ENCODE measurements around the gene CRX. TPM values are rescaled to one million over a fixed set of nuclear protein-coding genes. Genes with fewer than 3 reads are reported as not detected.
"Not testable (repeated sequence)": the region's sequence is repeated elsewhere in the genome, so short reads cannot be mapped to it uniquely, and the experiment has no call there.

CRX gene
- total RNA-seq, 4 donors from 2014 or later: not detected

DNA sequence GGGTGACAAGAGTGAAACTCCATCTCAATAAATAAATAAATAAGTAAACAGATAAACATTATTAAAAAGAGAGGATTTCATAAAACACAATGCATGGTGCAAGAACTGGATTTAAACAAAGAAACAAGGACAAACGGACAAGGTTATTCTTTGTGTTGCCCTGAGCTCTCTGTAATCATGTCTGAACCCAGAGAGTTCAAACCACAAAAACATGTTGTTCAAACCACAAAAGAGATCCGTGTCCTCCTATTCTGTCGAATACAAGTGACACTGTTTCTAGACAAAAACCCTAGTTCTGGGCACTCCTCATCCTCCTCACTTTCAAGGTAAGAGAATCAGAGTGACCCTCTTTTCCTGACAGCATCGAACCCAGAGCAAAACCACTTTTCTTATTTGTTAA is 32.7 kb downstream of the CRX start:
- DNase-seq: no peak
- H3K4me1 ChIP-seq: no peaks in the 10 kb centered on the region
- H3K36me3 ChIP-seq: no peaks in the 10 kb centered on the region
- no peak for TF ChIP-seq POLR2A (IDR thresholded peaks at IDR 0.05)
- TF ChIP-seq, protein P1, sequence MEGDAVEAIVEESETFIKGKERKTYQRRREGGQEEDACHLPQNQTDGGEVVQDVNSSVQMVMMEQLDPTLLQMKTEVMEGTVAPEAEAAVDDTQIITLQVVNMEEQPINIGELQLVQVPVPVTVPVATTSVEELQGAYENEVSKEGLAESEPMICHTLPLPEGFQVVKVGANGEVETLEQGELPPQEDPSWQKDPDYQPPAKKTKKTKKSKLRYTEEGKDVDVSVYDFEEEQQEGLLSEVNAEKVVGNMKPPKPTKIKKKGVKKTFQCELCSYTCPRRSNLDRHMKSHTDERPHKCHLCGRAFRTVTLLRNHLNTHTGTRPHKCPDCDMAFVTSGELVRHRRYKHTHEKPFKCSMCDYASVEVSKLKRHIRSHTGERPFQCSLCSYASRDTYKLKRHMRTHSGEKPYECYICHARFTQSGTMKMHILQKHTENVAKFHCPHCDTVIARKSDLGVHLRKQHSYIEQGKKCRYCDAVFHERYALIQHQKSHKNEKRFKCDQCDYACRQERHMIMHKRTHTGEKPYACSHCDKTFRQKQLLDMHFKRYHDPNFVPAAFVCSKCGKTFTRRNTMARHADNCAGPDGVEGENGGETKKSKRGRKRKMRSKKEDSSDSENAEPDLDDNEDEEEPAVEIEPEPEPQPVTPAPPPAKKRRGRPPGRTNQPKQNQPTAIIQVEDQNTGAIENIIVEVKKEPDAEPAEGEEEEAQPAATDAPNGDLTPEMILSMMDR (IDR thresholded peaks at IDR 0.05): no peak
- H3K4me3 ChIP-seq: no peak overlapping the region
- H3K27ac ChIP-seq: no peak overlapping the region
- intact Hi-C loops (cut with DNase I; ENCODE audit: low total_unique reads): no loop called here
- no peaks in the 10 kb centered on the region for H3K9me3 ChIP-seq
- H3K27me3 ChIP-seq: peaks cover 0 to 3% of the 10 kb centered on the region in 2 donors

DNA sequence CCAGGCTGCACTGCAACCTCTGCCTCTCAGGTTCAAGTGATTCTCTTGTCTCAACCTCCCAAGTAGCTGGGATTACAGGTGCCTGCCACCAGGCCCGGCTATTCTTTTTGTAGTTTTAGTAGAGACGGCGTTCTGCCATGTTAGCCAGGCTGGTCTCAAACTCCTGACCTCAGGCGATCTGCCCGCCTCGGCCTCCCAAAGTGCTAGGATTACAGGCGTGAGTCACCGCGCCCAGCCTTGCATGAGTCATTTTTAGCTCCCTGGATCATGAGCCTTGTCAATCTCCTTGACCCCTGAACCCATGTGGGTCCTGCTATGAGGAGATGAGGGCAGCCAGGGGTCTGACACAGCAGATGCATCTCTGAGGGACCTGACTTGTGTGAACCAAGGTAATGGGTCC is 36.5 kb downstream of the CRX start:
- H3K4me3 ChIP-seq; H3K36me3 ChIP-seq; DNase-seq; H3K27ac ChIP-seq; H3K4me1 ChIP-seq; intact Hi-C loops (cut with DNase I; ENCODE audit: low total_unique reads); H3K27me3 ChIP-seq; H3K9me3 ChIP-seq: not testable (repeated sequence)

DNA sequence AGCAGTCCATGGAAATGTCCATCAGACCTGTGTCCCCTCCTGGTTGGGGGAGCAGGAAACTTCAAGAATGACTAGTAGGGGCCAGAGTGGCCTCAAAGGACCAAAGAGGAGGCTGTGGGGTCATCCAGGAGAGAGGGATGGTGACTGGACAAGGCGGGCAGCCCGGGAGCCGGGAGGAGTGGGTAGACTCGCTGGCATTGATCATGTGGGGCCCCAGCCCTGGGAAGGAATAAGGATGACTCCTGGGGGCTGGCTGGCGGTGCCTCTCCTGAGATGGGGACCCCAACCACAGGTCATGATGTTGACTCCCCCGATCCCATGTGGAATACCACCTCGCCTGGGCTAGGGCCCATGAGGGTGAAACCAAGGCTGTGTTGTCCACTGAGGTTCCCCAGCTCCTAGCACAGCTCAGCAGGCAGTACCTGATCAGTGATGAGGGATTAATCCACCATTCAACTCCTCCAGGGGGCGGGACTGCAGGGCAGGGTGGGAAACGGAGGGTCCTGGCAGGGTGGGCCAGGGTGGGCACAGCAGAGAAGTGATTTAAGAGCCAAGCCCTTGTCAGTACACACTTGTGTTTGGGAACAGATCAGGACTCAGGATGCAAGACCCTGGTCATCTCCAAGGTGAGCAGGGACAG is 37.0 kb downstream of the CRX start, which contains the start of gene TPRX2:
Gene TPRX2 (plus strand): TSS at position 590 of the 640 bp plus-strand sequence. CDS start 12 bp downstream, at position 602.
- H3K27ac ChIP-seq; H3K4me1 ChIP-seq; DNase-seq; H3K4me3 ChIP-seq; H3K27me3 ChIP-seq; H3K36me3 ChIP-seq; H3K9me3 ChIP-seq; intact Hi-C loops (cut with DNase I; ENCODE audit: low total_unique reads): not testable (repeated sequence)

DNA sequence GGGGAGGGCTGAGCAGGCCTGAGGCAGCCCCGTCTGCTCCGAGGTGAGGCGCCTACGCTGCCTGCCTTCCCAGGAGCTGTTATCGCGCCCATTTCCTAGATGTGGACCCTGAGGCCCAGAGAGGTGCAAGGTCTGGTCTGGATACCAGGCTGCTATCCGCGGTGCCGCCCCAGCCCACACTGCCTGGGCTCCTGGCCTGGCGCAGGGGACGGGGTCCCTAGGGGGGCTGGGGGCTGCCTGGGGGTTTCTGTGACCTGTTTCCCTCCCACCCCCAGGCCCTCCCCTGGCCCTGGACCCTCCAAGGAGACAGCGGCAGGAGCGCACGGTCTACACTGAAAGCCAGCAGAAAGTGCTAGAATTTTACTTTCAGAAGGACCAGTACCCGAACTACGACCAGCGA is 38.1 kb downstream of the CRX start:
- not testable (repeated sequence) for H3K9me3 ChIP-seq

DNA sequence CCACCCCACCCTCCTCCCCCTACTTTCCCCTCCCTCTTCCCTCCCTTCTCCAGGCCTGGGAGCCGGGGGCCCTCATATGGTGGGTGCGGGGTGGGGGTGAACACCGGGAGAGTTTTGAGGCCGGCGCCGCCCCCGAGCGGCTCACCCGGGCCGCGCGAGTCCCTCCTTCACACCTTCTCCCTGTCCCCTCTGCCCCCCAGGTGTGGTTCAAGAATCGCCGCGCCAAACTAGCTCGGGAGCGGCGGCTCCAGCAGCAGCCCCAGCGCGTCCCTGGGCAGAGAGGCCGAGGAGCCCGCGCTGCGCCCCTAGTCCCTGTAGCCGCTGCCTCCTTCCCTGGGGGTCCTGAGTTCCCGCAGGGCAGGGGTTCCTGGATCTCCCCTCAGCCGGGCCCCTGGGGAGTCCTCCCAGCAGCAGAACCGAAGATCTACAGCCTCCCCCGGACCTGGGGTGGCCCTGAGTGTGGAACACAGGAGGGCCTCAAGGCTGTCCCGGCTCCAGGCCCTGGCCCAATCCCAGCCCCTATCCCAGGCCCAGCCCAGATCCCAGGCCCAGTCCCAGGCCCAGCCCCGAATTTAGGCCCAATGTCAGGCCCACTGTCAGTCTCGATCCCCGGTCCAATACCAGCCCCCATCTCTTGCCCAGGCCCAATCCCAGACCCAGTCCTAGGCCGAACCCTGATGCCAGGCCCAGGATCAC is 39.0 kb downstream of the CRX start:
- H3K4me3 ChIP-seq: no peak overlapping the region

More for the DNA sequence above, 38.1 kb downstream of the CRX start:
- H3K27ac ChIP-seq; intact Hi-C loops (cut with DNase I; ENCODE audit: low total_unique reads); H3K4me3 ChIP-seq; H3K36me3 ChIP-seq; H3K4me1 ChIP-seq; DNase-seq; H3K27me3 ChIP-seq: not testable (repeated sequence)

DNA sequence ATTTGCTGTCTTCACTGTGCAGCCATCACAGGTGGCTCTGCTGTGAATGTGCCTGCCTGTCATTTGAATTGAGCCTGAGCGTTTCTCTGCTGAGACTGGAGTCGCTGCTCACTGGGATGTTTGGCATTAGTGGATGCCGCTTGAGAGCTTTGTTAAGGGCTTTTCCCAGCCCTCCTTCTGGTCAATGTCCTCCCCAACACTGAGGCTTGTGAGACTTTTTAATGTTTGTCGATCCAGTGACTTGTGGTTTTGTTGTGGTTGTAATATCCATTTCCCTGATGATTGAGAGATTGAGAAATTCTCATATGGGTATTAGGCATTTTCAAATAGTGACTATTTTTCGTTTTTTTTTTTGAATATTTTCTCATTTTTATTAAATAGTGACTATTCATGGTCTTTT is 39.9 kb downstream of the CRX start:
- H3K4me1 ChIP-seq: no peaks in the 10 kb centered on the region
- no peaks in the 10 kb centered on the region for H3K36me3 ChIP-seq
- H3K9me3 ChIP-seq: no peaks in the 10 kb centered on the region
- H3K27me3 ChIP-seq: no peaks in the 10 kb centered on the region
- no peak overlapping the region for H3K4me3 ChIP-seq
- intact Hi-C loops (cut with DNase I; ENCODE audit: low total_unique reads): no loop called here
- no peak for TF ChIP-seq POLR2A (IDR thresholded peaks at IDR 0.05)
- TF ChIP-seq, protein P1 (IDR thresholded peaks at IDR 0.05): no peak
- no peak for DNase-seq
- H3K27ac ChIP-seq: no peak overlapping the region

More for the DNA sequence above, 39.0 kb downstream of the CRX start:
- H3K36me3 ChIP-seq: no peaks in the 10 kb centered on the region
- H3K4me1 ChIP-seq: no peaks in the 10 kb centered on the region
- no peak for DNase-seq
- no peaks in the 10 kb centered on the region for H3K9me3 ChIP-seq
- TF ChIP-seq, protein P1 (IDR thresholded peaks at IDR 0.05): no peak
- TF ChIP-seq POLR2A (IDR thresholded peaks at IDR 0.05): no peak
- intact Hi-C loops (cut with DNase I; ENCODE audit: low total_unique reads): no loop called here
- no peak overlapping the region for H3K27ac ChIP-seq
- no peaks in the 10 kb centered on the region for H3K27me3 ChIP-seq

Data from uterus (tissue), 4 donors.